HCT116 (cell line): ENCODE results near the gene LMO2. TPM values are rescaled to one million over a fixed set of nuclear protein-coding genes. Genes with fewer than 3 reads are reported as not detected.

ENCODE experiments used
- ATAC-seq: fragments of 200-7000 bp; cut with Tn5 transposase; 2 replicates; pipeline ENCODE4 v1.9.1; 2020; ENCODE audit warnings: mild to moderate bottlenecking, moderate library complexity
- BruUV-seq: library from RNA; stranded (reverse); fragments of 400-500 nt; replicated peaks from 2 replicates; lab custom pipeline; 2021; lab: Mats Ljungman, UMichigan
- CTCF ChIA-PET: fragments of 300-600 bp; sonication (Branson Sonifier 250); formaldehyde crosslinking; loops from one replicate; lab custom pipeline; 2021; ENCODE audit warnings: antibody characterized with exemption; lab: Charles Lee
- POLR2A ChIA-PET: fragments of 300-600, 350-600 bp; sonication (Branson Sonifier 250); formaldehyde crosslinking; loops from one replicate; lab custom pipeline; 2021; ENCODE audit warnings: antibody characterized with exemption; lab: Charles Lee
- RAD21 ChIA-PET, 2 experiments: fragments of 300-600 bp; sonication (Branson Sonifier 250); formaldehyde crosslinking; loops; one replicate each; lab custom pipeline; 2023; ENCODE audit warnings: low total read pairs in 2 of 2; ENCODE audit not compliant: uncharacterized antibody in 2 of 2, unreplicated experiment in 2 of 2, low non-redundant PET in 1 of 2; lab: Charles Lee
- DNase-seq: peaks from one replicate; pipeline ENCODE4 v3.0.0-alpha.2; 2010; ENCODE audit warnings: low read depth, low spot score
- H2AFZ ChIP-seq: fragments of 200-600 bp; shearing (Covaris generic), sonication (generic); 2 replicates; pipeline ENCODE4 v1.6.1; 2017; ENCODE audit warnings: low read depth, mixed run types, mixed read lengths, antibody characterized with exemption, low read length; ENCODE audit not compliant: poor library complexity, severe bottlenecking
- H3K27ac ChIP-seq: 2 replicates; pipeline ENCODE4 v1.5.1; 2012; ENCODE audit warnings: low read depth, low read length
- H3K27me3 ChIP-seq: fragments of 200-600 bp; sonication (generic); 2 replicates; pipeline ENCODE4 v1.6.1; 2016; ENCODE audit warnings: mixed run types, low read length, mixed read lengths; ENCODE audit not compliant: insufficient read depth
- H3K36me3 ChIP-seq, 2 experiments: fragments of 200-500 bp in 1 of 2; fragments of 200-600 bp in 1 of 2; sonication (Bioruptor generic) in 1 of 2; sonication (generic) in 1 of 2; 2 replicates each; pipeline versions ENCODE4 v1.5.1 to v1.6.1; 2014 to 2016; ENCODE audit warnings: low read length in 2 of 2, inconsistent platforms in 1 of 2, mixed read lengths in 1 of 2, mixed run types in 1 of 2; ENCODE audit not compliant: insufficient read depth in 2 of 2, control insufficient read depth in 1 of 2
- H3K4me1 ChIP-seq, 2 experiments: fragments of 200-600 bp in 1 of 2; sonication (generic) in 1 of 2; 2 replicates each; pipeline versions ENCODE4 v1.5.1 to v1.6.1; 2012 to 2017; ENCODE audit warnings: low read length in 2 of 2, inconsistent platforms in 1 of 2, mild to moderate bottlenecking in 1 of 2, mixed read lengths in 1 of 2, mixed run types in 1 of 2, moderate library complexity in 1 of 2; ENCODE audit not compliant: insufficient read depth in 2 of 2, control insufficient read depth in 1 of 2
- H3K4me2 ChIP-seq: fragments of 200-600 bp; sonication (generic); 2 replicates; pipeline ENCODE4 v1.6.1; 2017; ENCODE audit warnings: mixed run types, low read length, mixed read lengths
- H3K4me3 ChIP-seq, 2 experiments: fragments of 200-600 bp in 1 of 2; sonication (generic) in 1 of 2; replicated peaks in 1 of 2; 2 replicates each; pipeline ENCODE4 v1.5.1; 2011 to 2016; ENCODE audit warnings: low read length in 2 of 2, control low read depth in 1 of 2, low read depth in 1 of 2, mild to moderate bottlenecking in 1 of 2, mixed read lengths in 1 of 2, mixed run types in 1 of 2
- H3K79me2 ChIP-seq: fragments of 200-600 bp; sonication (generic); 2 replicates; pipeline ENCODE4 v1.6.1; 2017; ENCODE audit warnings: mild to moderate bottlenecking, mixed run types, low read length, moderate library complexity, mixed read lengths; ENCODE audit not compliant: insufficient read depth
- H3K9ac ChIP-seq: fragments of 200-600 bp; sonication (generic); 2 replicates; pipeline ENCODE4 v1.6.1; 2016; ENCODE audit warnings: low read length, mixed read lengths
- H3K9me2 ChIP-seq: fragments of 200-600 bp; sonication (generic), shearing (Covaris generic); 2 replicates; pipeline ENCODE4 v1.6.1; 2017; ENCODE audit warnings: mixed run types, mild to moderate bottlenecking, moderate library complexity; ENCODE audit not compliant: insufficient read depth
- H3K9me3 ChIP-seq, 2 experiments: fragments of 200-500 bp in 1 of 2; fragments of 200-600 bp in 1 of 2; sonication (Bioruptor generic) in 1 of 2; sonication (generic) in 1 of 2; 2 replicates each; pipeline ENCODE4 v1.6.1; 2014 to 2017; ENCODE audit warnings: low read length in 2 of 2, mixed read lengths in 2 of 2, inconsistent platforms in 1 of 2, low read depth in 1 of 2, mild to moderate bottlenecking in 1 of 2, mixed run types in 1 of 2, moderate library complexity in 1 of 2; ENCODE audit not compliant: control insufficient read depth in 1 of 2, insufficient read depth in 1 of 2
- H4K20me1 ChIP-seq: fragments of 200-600 bp; sonication (generic), shearing (Covaris generic); 2 replicates; pipeline ENCODE4 v1.6.1; 2017; ENCODE audit warnings: mixed run types, mild to moderate bottlenecking, moderate library complexity; ENCODE audit not compliant: insufficient read depth
- ATF3 ChIP-seq: IDR thresholded peaks from 2 replicates; pipeline ENCODE4 v1.6.1; 2012
- CEBPB ChIP-seq: IDR thresholded peaks from 2 replicates; pipeline ENCODE4 v1.6.1; 2012; ENCODE audit warnings: low read depth
- CTCF ChIP-seq, 3 experiments: fragments of 200-600 bp in 1 of 3; sonication (generic) in 1 of 3; IDR thresholded peaks in 2 of 3; conservative IDR thresholded peaks in 1 of 3; 2 replicates each; pipeline ENCODE4 v1.5.1; 2012 to 2017; ENCODE audit warnings: low read depth in 2 of 3, low read length in 2 of 3, antibody characterized with exemption in 1 of 3, borderline replicate concordance in 1 of 3, control low read depth in 1 of 3, mild to moderate bottlenecking in 1 of 3, mixed read lengths in 1 of 3, mixed run types in 1 of 3, moderate library complexity in 1 of 3; ENCODE audit not compliant: insufficient read depth in 1 of 3
- EGR1 ChIP-seq: IDR thresholded peaks from 2 replicates; pipeline ENCODE4 v1.6.1; 2012; ENCODE audit warnings: low read depth
- EZH2 ChIP-seq: fragments of 200-600 bp; sonication (generic); IDR thresholded peaks from 2 replicates; pipeline ENCODE4 v1.6.1; 2017; ENCODE audit warnings: antibody characterized with exemption, mixed run types
- EZH2phosphoT487 ChIP-seq: fragments of 200-600 bp; IDR thresholded peaks from 2 replicates; pipeline ENCODE4 v1.6.1; 2018; ENCODE audit warnings: antibody characterized with exemption, borderline replicate concordance
- FOSL1 ChIP-seq: IDR thresholded peaks from 2 replicates; pipeline ENCODE4 v1.6.1; 2012; ENCODE audit warnings: low read depth
- JUND ChIP-seq: IDR thresholded peaks from 2 replicates; pipeline ENCODE4 v1.6.1; 2012
- POLR2A ChIP-seq: IDR thresholded peaks from 2 replicates; pipeline ENCODE4 v1.7.0; 2011; ENCODE audit warnings: borderline replicate concordance; ENCODE audit not compliant: insufficient read depth, insufficient read length; ENCODE audit errors: extremely low read depth
- SRF ChIP-seq: IDR thresholded peaks from 2 replicates; pipeline ENCODE4 v1.6.1; 2012; ENCODE audit warnings: low read depth
- YY1 ChIP-seq: IDR thresholded peaks from 2 replicates; pipeline ENCODE4 v1.6.1; 2011; ENCODE audit warnings: low read length, low read depth, moderate library complexity, mild to moderate bottlenecking; ENCODE audit not compliant: insufficient replicate concordance; ENCODE audit errors: extremely low read depth
- ZFX ChIP-seq: fragments of 450-650 bp; IDR thresholded peaks from 2 replicates; pipeline ENCODE4 v1.6.1; 2017
- ZNF274 ChIP-seq: fragments of 200-500 bp; sonication (Bioruptor generic); IDR thresholded peaks from 2 replicates; pipeline ENCODE4 v1.6.1; 2014; ENCODE audit warnings: mild to moderate bottlenecking, low read depth, low read length, inconsistent platforms
- intact Hi-C: fragments of 100-400 bp; cut with micrococcal nuclease; formaldehyde crosslinking; loops from 2 replicates; pipeline ENCODE4 v1.10.0; 2022
- total RNA-seq: library from RNA; stranded (reverse); gene quantifications from one replicate; pipeline ENCODE4 v1.2.1, GENCODE V29; 2021; ENCODE audit not compliant: unreplicated experiment
- TF ChIP-seq, protein P1 (sequence below): IDR thresholded peaks from 2 replicates; pipeline ENCODE4 v1.6.1; 2011; ENCODE audit warnings: mild to moderate bottlenecking, low read length, moderate library complexity; ENCODE audit not compliant: insufficient replicate concordance; ENCODE audit errors: extremely low read depth
- TF ChIP-seq, protein P2 (sequence below): IDR thresholded peaks from 2 replicates; pipeline ENCODE4 v1.6.1; 2012; ENCODE audit warnings: low read depth

LMO2 gene
- total RNA-seq, 1 experiment from 2014 or later, result 2.8 TPM

GRCh38 chr11:33935005-33935404 is 43.1 kb upstream of the LMO2 start:
- H3K79me2 ChIP-seq, result no peaks in the 10 kb centered on the region
- H2AFZ ChIP-seq, result no peak overlapping the region
- H3K4me3 ChIP-seq, result no peak overlapping the region
- H3K9me3 ChIP-seq, result 0 out of 4 replicates have a peak, but pooled peaks cover 0 to 6% of the 10 kb centered on the region in 2 experiments
- H3K27ac ChIP-seq, result no peak overlapping the region
- H3K36me3 ChIP-seq, result no peaks in the 10 kb centered on the region
- BruUV-seq, result no TSS peak
- intact Hi-C loops, result no loop called here
- CTCF ChIA-PET, result no interaction called here
- RAD21 ChIA-PET, result no interaction called here
- ATAC-seq (no peak), DNase-seq (no peak)
- no peak overlapping the region for H3K4me2 ChIP-seq
- no peaks in the 10 kb centered on the region for H4K20me1 ChIP-seq
- POLR2A ChIA-PET, result no interaction called here
- H3K9ac ChIP-seq, result no peak overlapping the region
- H3K9me2 ChIP-seq, result no peaks in the 10 kb centered on the region
- TF ChIP-seq CTCF (IDR thresholded peaks at IDR 0.05 in 2 of 3, conservative IDR thresholded peaks at IDR 0.05 in 1 of 3; ENCODE audit: borderline replicate concordance in 1 of 3, insufficient read depth in 1 of 3, low read depth in 2 of 3, low read length in 2 of 3), result no peak
- TF ChIP-seq EGR1, result no peak
- TF ChIP-seq, protein P1, sequence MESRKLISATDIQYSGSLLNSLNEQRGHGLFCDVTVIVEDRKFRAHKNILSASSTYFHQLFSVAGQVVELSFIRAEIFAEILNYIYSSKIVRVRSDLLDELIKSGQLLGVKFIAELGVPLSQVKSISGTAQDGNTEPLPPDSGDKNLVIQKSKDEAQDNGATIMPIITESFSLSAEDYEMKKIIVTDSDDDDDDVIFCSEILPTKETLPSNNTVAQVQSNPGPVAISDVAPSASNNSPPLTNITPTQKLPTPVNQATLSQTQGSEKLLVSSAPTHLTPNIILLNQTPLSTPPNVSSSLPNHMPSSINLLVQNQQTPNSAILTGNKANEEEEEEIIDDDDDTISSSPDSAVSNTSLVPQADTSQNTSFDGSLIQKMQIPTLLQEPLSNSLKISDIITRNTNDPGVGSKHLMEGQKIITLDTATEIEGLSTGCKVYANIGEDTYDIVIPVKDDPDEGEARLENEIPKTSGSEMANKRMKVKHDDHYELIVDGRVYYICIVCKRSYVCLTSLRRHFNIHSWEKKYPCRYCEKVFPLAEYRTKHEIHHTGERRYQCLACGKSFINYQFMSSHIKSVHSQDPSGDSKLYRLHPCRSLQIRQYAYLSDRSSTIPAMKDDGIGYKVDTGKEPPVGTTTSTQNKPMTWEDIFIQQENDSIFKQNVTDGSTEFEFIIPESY, result no peak
- TF ChIP-seq JUND, result no peak
- TF ChIP-seq ZFX, result no peak
- TF ChIP-seq YY1, result no peak
- no peak for TF ChIP-seq FOSL1
- no peak for TF ChIP-seq EZH2phosphoT487
- no peak for TF ChIP-seq EZH2
- TF ChIP-seq, protein P2, sequence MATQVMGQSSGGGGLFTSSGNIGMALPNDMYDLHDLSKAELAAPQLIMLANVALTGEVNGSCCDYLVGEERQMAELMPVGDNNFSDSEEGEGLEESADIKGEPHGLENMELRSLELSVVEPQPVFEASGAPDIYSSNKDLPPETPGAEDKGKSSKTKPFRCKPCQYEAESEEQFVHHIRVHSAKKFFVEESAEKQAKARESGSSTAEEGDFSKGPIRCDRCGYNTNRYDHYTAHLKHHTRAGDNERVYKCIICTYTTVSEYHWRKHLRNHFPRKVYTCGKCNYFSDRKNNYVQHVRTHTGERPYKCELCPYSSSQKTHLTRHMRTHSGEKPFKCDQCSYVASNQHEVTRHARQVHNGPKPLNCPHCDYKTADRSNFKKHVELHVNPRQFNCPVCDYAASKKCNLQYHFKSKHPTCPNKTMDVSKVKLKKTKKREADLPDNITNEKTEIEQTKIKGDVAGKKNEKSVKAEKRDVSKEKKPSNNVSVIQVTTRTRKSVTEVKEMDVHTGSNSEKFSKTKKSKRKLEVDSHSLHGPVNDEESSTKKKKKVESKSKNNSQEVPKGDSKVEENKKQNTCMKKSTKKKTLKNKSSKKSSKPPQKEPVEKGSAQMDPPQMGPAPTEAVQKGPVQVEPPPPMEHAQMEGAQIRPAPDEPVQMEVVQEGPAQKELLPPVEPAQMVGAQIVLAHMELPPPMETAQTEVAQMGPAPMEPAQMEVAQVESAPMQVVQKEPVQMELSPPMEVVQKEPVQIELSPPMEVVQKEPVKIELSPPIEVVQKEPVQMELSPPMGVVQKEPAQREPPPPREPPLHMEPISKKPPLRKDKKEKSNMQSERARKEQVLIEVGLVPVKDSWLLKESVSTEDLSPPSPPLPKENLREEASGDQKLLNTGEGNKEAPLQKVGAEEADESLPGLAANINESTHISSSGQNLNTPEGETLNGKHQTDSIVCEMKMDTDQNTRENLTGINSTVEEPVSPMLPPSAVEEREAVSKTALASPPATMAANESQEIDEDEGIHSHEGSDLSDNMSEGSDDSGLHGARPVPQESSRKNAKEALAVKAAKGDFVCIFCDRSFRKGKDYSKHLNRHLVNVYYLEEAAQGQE, result no peak
- TF ChIP-seq SRF, result no peak
- TF ChIP-seq ATF3, result no peak
- TF ChIP-seq CEBPB, result no peak
- TF ChIP-seq ZNF274, result no peak
- TF ChIP-seq POLR2A, result no peak
- H3K27me3 ChIP-seq, result no peaks in the 10 kb centered on the region
- H3K4me1 ChIP-seq, result no peaks in the 10 kb centered on the region
